GM15510 (cell line): ENCODE measurements around the gene RBP3.

Experiments used
- POLR2A ChIP-seq: IDR thresholded peaks from 3 replicates; pipeline ENCODE4 v1.6.1; 2011; ENCODE audit warnings: borderline replicate concordance; ENCODE audit not compliant: insufficient read length; ENCODE audit errors: extremely low read depth

Gene RBP3

DNA sequence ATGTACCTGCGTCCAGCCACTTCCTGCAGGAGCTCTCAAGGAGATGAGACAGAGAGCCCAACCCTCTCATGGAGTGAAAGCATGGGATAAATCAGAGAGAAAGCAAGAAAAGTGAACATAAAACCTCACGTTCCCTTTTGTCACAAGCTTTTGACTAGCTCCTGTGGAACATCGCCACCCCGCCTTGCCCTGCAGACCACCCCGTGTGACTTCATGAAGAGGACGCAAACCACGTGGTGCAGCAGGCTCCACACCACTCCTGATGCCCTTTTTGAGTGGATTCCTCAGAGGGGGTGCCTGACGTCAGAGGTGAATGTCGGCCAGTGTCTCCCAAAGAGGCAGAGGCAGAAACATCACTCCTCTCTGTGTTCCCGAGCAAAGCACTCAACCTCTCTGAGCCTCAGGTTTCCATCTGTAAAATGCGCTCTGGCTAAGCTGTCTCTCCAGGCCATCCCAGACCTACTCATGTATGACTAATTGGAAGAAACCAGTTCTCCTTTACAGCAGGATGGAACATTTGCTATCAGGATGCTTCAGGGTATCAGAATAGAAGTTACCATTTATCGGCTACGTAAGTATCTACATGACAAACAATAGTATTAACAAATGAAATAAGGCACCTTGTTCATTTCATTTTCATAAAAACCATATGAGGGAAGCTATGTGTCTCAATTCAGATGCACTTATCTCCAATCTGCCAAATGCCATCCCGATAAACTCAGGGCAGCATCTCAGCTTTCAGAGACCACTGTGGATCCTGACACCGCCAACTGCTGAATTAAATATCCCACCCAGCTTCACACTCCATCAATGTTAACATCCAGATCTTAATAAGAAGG is 30.7 kb downstream of the RBP3 start:
- TF ChIP-seq POLR2A = no peak

GRCh38 chr10:47379445-47379785 is 31.3 kb downstream of the RBP3 start:
- TF ChIP-seq POLR2A = no peak

GRCh38 chr10:47379901-47380300 is 31.7 kb downstream of the RBP3 start:
- TF ChIP-seq POLR2A = no peak

GRCh38 chr10:47380341-47381102 is 32.4 kb downstream of the RBP3 start:
- TF ChIP-seq POLR2A = no peak

- no peak for TF ChIP-seq POLR2A
Observed at GRCh38 chr10:47381103-47381395, 32.9 kb downstream of the RBP3 start.

GRCh38 chr10:47381427-47382379 is 33.5 kb downstream of the RBP3 start:
- no peak for TF ChIP-seq POLR2A

GRCh38 chr10:47383261-47384147 is 35.3 kb downstream of the RBP3 start:
- no peak for TF ChIP-seq POLR2A

GRCh38 chr10:47384148-47384921 is 36.2 kb downstream of the RBP3 start, which contains the start of gene ZNF488:
ZNF488 (minus strand) TSS chr10:47384293; CDS start chr10:47368829, 15,464 bp downstream.
- TF ChIP-seq POLR2A = no peak

GRCh38 chr10:47388879-47389278 is 40.7 kb downstream of the RBP3 start:
- no peak for TF ChIP-seq POLR2A

- no peak for TF ChIP-seq POLR2A
Observed at GRCh38 chr10:47389619-47390018, 41.5 kb downstream of the RBP3 start.

- TF ChIP-seq POLR2A = no peak
Observed at GRCh38 chr10:47396311-47396717, 48.2 kb downstream of the RBP3 start.

DNA sequence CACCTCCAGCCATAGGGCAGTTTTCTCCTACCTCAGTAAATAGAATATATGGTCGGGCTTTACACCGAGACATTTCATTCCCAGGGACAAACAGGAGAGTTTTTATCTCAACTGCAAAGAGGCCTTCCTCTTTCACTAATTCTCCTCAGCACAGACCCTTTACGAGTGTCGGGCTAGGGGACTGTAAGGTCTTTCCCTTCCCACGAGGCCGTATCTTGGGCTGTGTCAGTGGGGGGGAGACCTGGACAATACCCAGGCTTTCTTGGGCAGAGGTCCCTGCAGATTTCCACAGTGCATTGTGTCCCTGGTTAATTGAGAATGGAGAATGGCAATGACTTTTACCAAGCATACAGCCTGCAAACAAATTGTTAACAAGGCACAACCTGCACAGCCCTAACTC is 49.1 kb downstream of the RBP3 start:
- no peak for TF ChIP-seq POLR2A

DNA sequence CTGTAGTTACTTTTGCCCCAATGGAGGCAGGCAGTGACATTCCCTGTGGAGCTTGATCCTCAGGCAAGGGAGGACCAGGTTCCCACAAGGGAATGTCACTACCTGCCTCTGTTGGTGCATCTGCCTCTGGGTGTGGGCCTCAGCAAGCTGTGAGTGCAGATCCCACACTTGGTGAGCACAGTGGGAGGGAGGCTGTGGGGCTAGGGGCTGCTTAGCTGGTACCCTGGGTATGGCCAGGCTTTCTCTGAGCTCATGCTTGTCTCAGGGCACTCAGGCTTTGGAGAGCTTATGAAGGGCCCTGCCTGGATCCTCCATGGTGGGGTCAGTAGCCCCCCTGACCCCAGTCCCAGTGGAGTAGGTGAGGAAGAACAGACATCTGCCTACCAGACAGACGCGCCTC is 52.1 kb downstream of the RBP3 start:
- no peak for TF ChIP-seq POLR2A

GRCh38 chr10:47400786-47401185 is 52.6 kb downstream of the RBP3 start:
- TF ChIP-seq POLR2A = no peak

- TF ChIP-seq POLR2A = no peak
Observed at GRCh38 chr10:47401210-47401609, 53.0 kb downstream of the RBP3 start.
